Measurements from ENCODE around the gene USH1G.

- no peak for TF ChIP-seq CTCF (IDR thresholded peaks at IDR 0.05)
- TF ChIP-seq ZFX (IDR thresholded peaks at IDR 0.05; ENCODE audit: borderline replicate concordance): no peak
Measured at GRCh38 chr17:74962622-74963394, 39.8 kb upstream of the USH1G start.
